IMR-90 (cell line): Measurements from ENCODE around the gene ZNF12.
"Not testable (repeated sequence)": the region's sequence is repeated elsewhere in the genome, so short reads cannot be mapped to it uniquely, and the experiment has no call there.

Experiments
- MAFK ChIP-seq: IDR thresholded peaks from 2 replicates; pipeline ENCODE4 v1.6.1; 2012; ENCODE audit warnings: low read depth, low read length, improper control_type of control experiment
- NFE2L2 ChIP-seq: fragments of 150-350 bp; IDR thresholded peaks from 2 replicates; pipeline ENCODE4 v1.6.1; 2016; ENCODE audit warnings: low read depth, mild to moderate bottlenecking, low read length
- POLR2A ChIP-seq: IDR thresholded peaks from 2 replicates; pipeline ENCODE4 v1.6.1; 2012; ENCODE audit warnings: mild to moderate bottlenecking, low read depth, low read length
- RAD21 ChIP-seq: IDR thresholded peaks from 2 replicates; pipeline ENCODE4 v1.6.1; 2012; ENCODE audit warnings: low read length, improper control_type of control experiment
- RFX5 ChIP-seq: IDR thresholded peaks from 2 replicates; pipeline ENCODE4 v1.8.0; 2012; ENCODE audit warnings: low read depth, mild to moderate bottlenecking, low read length, moderate library complexity
- TF ChIP-seq, protein P1 (sequence below): conservative IDR thresholded peaks from 2 replicates; pipeline ENCODE4 v1.5.1; 2012; ENCODE audit warnings: mild to moderate bottlenecking, low read depth, low read length, improper control_type of control experiment
- TF ChIP-seq, protein P2 (sequence below): fragments of 150-350 bp; IDR thresholded peaks from 2 replicates; pipeline ENCODE4 v1.6.1; 2017; ENCODE audit warnings: mild to moderate bottlenecking, antibody characterized with exemption, low read length, low read depth

DNA sequence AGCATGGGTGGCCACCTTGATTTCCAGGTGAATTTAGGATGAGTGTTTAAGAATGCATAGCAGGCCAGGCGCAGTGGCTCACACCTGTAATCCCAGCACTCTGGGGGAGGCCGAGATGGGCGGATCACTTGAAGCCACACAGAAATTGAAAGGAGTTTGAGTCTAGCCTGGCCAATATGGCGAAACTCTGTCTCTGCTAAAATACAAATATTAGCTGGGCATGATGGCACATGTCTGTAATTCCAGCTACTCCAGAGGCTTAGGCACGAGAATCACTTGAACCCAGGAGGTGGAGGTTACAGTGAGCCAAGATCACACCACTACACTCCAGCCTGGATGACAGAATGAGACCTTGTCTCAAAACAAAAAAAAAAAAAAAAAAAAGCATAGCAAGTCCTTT lies 19.6 kb upstream of the ZNF12 start:
- TF ChIP-seq POLR2A, NFE2L2, RFX5, MAFK, RAD21: not testable (repeated sequence)
- TF ChIP-seq, protein P1, sequence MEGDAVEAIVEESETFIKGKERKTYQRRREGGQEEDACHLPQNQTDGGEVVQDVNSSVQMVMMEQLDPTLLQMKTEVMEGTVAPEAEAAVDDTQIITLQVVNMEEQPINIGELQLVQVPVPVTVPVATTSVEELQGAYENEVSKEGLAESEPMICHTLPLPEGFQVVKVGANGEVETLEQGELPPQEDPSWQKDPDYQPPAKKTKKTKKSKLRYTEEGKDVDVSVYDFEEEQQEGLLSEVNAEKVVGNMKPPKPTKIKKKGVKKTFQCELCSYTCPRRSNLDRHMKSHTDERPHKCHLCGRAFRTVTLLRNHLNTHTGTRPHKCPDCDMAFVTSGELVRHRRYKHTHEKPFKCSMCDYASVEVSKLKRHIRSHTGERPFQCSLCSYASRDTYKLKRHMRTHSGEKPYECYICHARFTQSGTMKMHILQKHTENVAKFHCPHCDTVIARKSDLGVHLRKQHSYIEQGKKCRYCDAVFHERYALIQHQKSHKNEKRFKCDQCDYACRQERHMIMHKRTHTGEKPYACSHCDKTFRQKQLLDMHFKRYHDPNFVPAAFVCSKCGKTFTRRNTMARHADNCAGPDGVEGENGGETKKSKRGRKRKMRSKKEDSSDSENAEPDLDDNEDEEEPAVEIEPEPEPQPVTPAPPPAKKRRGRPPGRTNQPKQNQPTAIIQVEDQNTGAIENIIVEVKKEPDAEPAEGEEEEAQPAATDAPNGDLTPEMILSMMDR: not testable (repeated sequence)
- TF ChIP-seq, protein P2, sequence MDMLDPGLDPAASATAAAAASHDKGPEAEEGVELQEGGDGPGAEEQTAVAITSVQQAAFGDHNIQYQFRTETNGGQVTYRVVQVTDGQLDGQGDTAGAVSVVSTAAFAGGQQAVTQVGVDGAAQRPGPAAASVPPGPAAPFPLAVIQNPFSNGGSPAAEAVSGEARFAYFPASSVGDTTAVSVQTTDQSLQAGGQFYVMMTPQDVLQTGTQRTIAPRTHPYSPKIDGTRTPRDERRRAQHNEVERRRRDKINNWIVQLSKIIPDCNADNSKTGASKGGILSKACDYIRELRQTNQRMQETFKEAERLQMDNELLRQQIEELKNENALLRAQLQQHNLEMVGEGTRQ: not testable (repeated sequence)
